ENCODE measurements around the gene CRIM1. TPM values are rescaled to one million over a fixed set of nuclear protein-coding genes. Genes with fewer than 3 reads are reported as not detected.

CRIM1 gene
- total and polyA plus RNA-seq, 12 donors: 7.6 to 66.3 (median 24.3) TPM

DNA sequence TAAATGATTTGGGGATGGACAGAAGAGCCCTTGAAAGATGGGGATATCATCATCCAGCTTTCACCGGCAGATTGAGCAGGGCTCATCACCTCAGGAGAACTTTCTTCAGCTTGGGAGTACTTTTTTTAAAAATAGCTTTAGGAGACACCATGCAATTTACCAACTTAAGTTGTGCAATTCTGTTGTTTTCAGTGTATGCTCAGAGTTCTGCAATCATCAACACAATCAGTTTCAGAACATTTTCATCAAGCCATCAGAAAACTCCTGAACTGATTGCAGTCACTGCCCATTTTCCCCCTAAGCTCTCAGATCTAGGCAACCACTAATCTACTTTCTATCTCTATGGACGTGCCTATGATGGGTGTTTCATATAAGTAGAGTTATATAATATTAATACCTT, 117.7 kb downstream of the CRIM1 start:
- H3K36me3 ChIP-seq (replicated peaks in 1 of 2): no peaks in the 10 kb centered on the region
- 69 to 91% (median 79%) methylated on average over 2 of the region's 2 CpGs for WGBS, 4 donors
- TF ChIP-seq POLR2A (IDR thresholded peaks at IDR 0.05) (no peak), CTCF (IDR thresholded peaks at IDR 0.05) (no peak)

GRCh38 chr2:36476411-36476810, 120.8 kb downstream of the CRIM1 start:
- peaks cover 0 to 9% of the 10 kb centered on the region in 2 donors for H3K36me3 ChIP-seq (replicated peaks in 1 of 2)
- peaks cover 0 to 6% (median 0%) of the 10 kb centered on the region in 3 donors for H3K9me3 ChIP-seq (replicated peaks in 1 of 3)
- H3K27ac ChIP-seq: no peak overlapping the region
- no peaks in the 10 kb centered on the region for H3K27me3 ChIP-seq
- intact Hi-C loops (cut with DNase I): no loop called here
- no peak for DNase-seq
- H3K4me3 ChIP-seq: no peak overlapping the region
- TF ChIP-seq POLR2A (IDR thresholded peaks at IDR 0.05) (no peak), CTCF (IDR thresholded peaks at IDR 0.05) (no peak)
- peaks cover 3 to 12% of the 10 kb centered on the region in 2 donors for H3K4me1 ChIP-seq (replicated peaks in 1 of 2)

More for the DNA sequence above, 117.7 kb downstream of the CRIM1 start:
- peaks cover 0 to 6% (median 0%) of the 10 kb centered on the region in 3 donors for H3K9me3 ChIP-seq (replicated peaks in 1 of 3)
- no peak overlapping the region for H3K4me3 ChIP-seq
- no peaks in the 10 kb centered on the region for H3K27me3 ChIP-seq
- DNase-seq: no peak
- H3K27ac ChIP-seq: no peak overlapping the region
- peaks cover 0 to 4% of the 10 kb centered on the region in 2 donors for H3K4me1 ChIP-seq (replicated peaks in 1 of 2)
- intact Hi-C loops (cut with DNase I): no loop called here

DNA sequence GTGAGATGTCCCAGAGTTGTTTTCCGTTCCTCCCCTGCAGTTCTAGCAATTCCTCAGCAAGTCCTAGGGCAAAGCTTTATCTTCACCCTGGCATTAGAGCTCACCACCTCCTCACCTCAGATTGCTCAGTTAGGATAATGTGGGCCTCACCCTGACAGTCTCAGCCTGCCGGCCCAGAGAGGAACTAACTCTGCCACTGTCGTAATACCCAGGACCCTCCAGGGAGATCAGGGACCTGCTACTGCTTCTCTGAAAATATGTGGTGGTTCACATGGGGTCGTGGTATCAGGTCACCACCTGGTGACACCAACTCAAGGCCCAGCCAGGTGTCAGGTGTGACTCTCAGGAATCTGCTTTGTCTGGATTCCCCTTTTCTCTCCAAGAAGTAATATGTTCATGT, 121.7 kb downstream of the CRIM1 start:
- Histone ChIP-seq H3K36me3 (replicated peaks in 1 of 2) (peaks cover 0 to 9% of the 10 kb centered on the region in 2 donors), H3K4me3 (no peak overlapping the region), H3K9me3 (replicated peaks in 1 of 3) (peaks cover 0 to 6% (median 0%) of the 10 kb centered on the region in 3 donors), H3K27me3 (no peaks in the 10 kb centered on the region), H3K27ac (peak overlapping the region in 2 of 5 donors; percentile 52 to 72), H3K4me1 (replicated peaks in 1 of 2) (peaks cover 3 to 12% of the 10 kb centered on the region in 2 donors)
- intact Hi-C loops (cut with DNase I): no loop called here
- 85 to 93% (median 88%) methylated on average over 2 to 4 of the region's 4 CpGs for WGBS, 4 donors
- TF ChIP-seq POLR2A (IDR thresholded peaks at IDR 0.05) (no peak), CTCF (IDR thresholded peaks at IDR 0.05) (no peak)
- DNase-seq: no peak

- no peak for DNase-seq
- Histone ChIP-seq H3K27me3 (no peaks in the 10 kb centered on the region), H3K4me3 (no peak overlapping the region), H3K9me3 (replicated peaks in 1 of 3) (peaks cover 0 to 6% (median 0%) of the 10 kb centered on the region in 3 donors), H3K36me3 (replicated peaks in 1 of 2) (peaks cover 0 to 9% of the 10 kb centered on the region in 2 donors), H3K27ac (peak overlapping the region in 4 of 5 donors; percentile 10 to 72 (median 35)), H3K4me1 (replicated peaks in 1 of 2) (peaks cover 3 to 12% of the 10 kb centered on the region in 2 donors)
- no peak for TF ChIP-seq POLR2A (IDR thresholded peaks at IDR 0.05)
- no peak for TF ChIP-seq CTCF (IDR thresholded peaks at IDR 0.05)
- intact Hi-C loops (cut with DNase I): no loop called here
- 47 to 73% (median 55%) methylated on average over 2 of the region's 2 CpGs for whole genome bisulfite sequencing, 4 donors
These were observed 122.2 kb downstream of the CRIM1 start for GRCh38 chr2:36477746-36478145.
